Lower leg skin (tissue), 3 donors: ENCODE data around the gene HMGCS2.

Experiments
- CTCF ChIP-seq, 3 donors: fragments of 450-650 bp; IDR thresholded peaks; one replicate each; pipeline ENCODE4 v1.5.1; 2016; ENCODE audit warnings: antibody characterized with exemption in 3 of 3, mild to moderate bottlenecking in 3 of 3, moderate library complexity in 2 of 3
- POLR2A ChIP-seq, 2 donors: fragments of 450-650 bp; IDR thresholded peaks; one replicate each; pipeline ENCODE4 v1.6.1; 2016 to 2017; ENCODE audit warnings: antibody characterized with exemption in 2 of 2, mild to moderate bottlenecking in 1 of 2, moderate library complexity in 1 of 2

GRCh38 chr1:119701659-119702058 lies 67.0 kb downstream of the HMGCS2 start:
- TF ChIP-seq CTCF (IDR thresholded peaks at IDR 0.05) (no peak), POLR2A (IDR thresholded peaks at IDR 0.05) (no peak)
